Smooth muscle cell (in vitro differentiated cells): ENCODE results near the gene SCUBE1. TPM values are rescaled to one million over a fixed set of nuclear protein-coding genes. Genes with fewer than 3 reads are reported as not detected.

Experiments used
- DNase-seq: peaks from one replicate; lab custom pipeline; 2025; ENCODE audit not compliant: unreplicated experiment; lab: John Stamatoyannopoulos, UW
- H2AFZ ChIP-seq: fragments of 200-600 bp; sonication (generic); 2 replicates; pipeline ENCODE4 v1.6.0; 2016; ENCODE audit warnings: antibody characterized with exemption, low read depth, mild to moderate bottlenecking
- H3F3A ChIP-seq: fragments of 200-600 bp; sonication (generic); 2 replicates; pipeline ENCODE4 v1.6.0; 2017; ENCODE audit warnings: antibody characterized with exemption, low read depth
- H3K27ac ChIP-seq: fragments of 200-600 bp; sonication (generic); 2 replicates; pipeline ENCODE4 v1.5.1; 2016; ENCODE audit warnings: low read depth, mild to moderate bottlenecking
- H3K27me3 ChIP-seq: fragments of 200-600 bp; sonication (generic); 2 replicates; pipeline ENCODE4 v1.6.1; 2016; ENCODE audit warnings: low read depth, mild to moderate bottlenecking
- H3K36me3 ChIP-seq: fragments of 200-600 bp; sonication (generic); 2 replicates; pipeline ENCODE4 v1.5.1; 2016; ENCODE audit warnings: low read depth
- H3K4me1 ChIP-seq: fragments of 200-600 bp; sonication (generic); 2 replicates; pipeline ENCODE4 v1.5.1; 2016; ENCODE audit warnings: low read depth
- H3K4me2 ChIP-seq: fragments of 200-600 bp; sonication (generic); 2 replicates; pipeline ENCODE4 v1.6.0; 2016; ENCODE audit warnings: mild to moderate bottlenecking
- H3K4me3 ChIP-seq: fragments of 200-600 bp; sonication (generic); 2 replicates; pipeline ENCODE4 v1.5.1; 2016; ENCODE audit warnings: mild to moderate bottlenecking
- H3K79me2 ChIP-seq: fragments of 200-600 bp; sonication (generic); 2 replicates; pipeline ENCODE4 v1.6.0; 2016; ENCODE audit warnings: low read depth, mild to moderate bottlenecking
- H3K9ac ChIP-seq: fragments of 200-600 bp; sonication (generic); 2 replicates; pipeline ENCODE4 v1.6.0; 2016; ENCODE audit warnings: low read depth
- H3K9me3 ChIP-seq: fragments of 200-600 bp; sonication (generic); replicated peaks from 2 replicates; pipeline ENCODE4 v1.5.1; 2016; ENCODE audit warnings: low read depth
- H4K20me1 ChIP-seq: fragments of 200-600 bp; sonication (generic); 2 replicates; pipeline ENCODE4 v1.6.0; 2016; ENCODE audit warnings: low read depth
- WGBS: methylation state at CpG from one replicate; pipeline ENCODE4 v1.1.7; 2016; ENCODE audit warnings: low lambda C conversion rate; 5-methylcytosine and 5-hydroxymethylcytosine counted together
- polyA plus RNA-seq: library from polyadenylated mRNA; unstranded; fragments of >200 nt; fragmentation: Nextera tagmentation; extraction: Ambion mirVana; gene quantifications from 2 replicates; pipeline ENCODE4 v1.2.1, GENCODE V29; 2016
- total RNA-seq: library from RNA; depleted of rRNA; stranded (reverse); fragments of >200 nt; gene quantifications from 2 replicates; pipeline ENCODE4 v1.2.3, GENCODE V29; 2014
- TF ChIP-seq, protein P1 (sequence below): fragments of 200-600 bp; sonication (generic); IDR thresholded peaks from 2 replicates; pipeline ENCODE4 v1.5.1; 2017; ENCODE audit warnings: borderline replicate concordance, mild to moderate bottlenecking, antibody characterized with exemption; ENCODE audit not compliant: insufficient read depth, poor library complexity, severe bottlenecking

The SCUBE1 gene
- total and polyA plus RNA-seq, 2 experiments from 2014 or later, result 13.4 to 16.3 TPM

DNA sequence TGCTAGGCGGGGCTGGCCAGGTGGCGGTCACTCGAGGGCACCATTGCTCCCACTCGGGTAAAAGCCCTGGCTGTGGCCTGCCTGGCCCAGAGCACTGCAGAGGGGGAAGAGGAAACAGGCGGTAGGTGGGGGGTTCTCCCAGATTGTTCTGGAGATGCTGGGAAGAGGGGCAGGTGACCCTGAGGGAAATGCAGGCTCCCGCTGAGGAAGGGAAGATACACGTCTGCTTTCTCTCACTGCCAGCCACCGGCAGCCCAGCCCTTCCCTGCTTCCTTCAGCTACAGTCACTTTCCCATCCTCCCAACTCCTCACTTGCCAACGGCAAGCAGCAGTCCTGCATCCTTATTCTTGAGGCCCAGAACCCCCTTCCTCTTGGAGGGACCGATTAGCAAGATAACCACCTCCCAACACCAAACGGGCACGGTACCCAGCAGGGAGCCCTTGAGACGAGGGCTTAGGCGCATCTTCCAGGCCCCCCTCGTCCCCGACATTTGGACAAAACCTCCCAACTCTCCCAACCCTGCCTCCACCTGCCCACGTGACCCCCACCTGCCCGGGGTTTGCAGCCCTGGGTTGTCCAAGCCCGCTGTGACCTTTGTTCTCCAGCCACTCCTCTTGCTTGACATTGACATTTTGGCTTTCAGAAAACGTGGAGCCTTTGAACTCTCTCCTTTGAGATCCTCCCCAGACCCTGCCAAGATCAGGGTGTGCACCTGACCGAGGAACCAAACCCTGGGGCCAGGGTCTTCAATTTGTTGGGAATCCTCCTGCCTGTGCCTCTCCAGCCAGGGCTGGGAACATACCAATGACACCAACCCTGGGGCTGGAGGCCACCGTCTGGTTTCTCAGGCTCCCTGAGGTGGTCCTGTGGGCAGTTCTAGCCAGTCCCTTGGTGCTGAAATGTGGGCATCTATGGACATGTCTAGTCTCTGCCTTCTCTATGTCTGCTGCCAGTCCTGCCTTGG, 107.4 kb downstream of the SCUBE1 start:
- no peaks in the 10 kb centered on the region for H3K79me2 ChIP-seq
- H3K4me2 ChIP-seq, result no peak overlapping the region
- no peaks in the 10 kb centered on the region for H3K27me3 ChIP-seq
- no peaks in the 10 kb centered on the region for H3K4me1 ChIP-seq
- H3K27ac ChIP-seq, result no peak overlapping the region
- no peaks in the 10 kb centered on the region for H4K20me1 ChIP-seq
- 80% methylated on average over 22 of the region's 22 CpGs for WGBS
- no peak overlapping the region for H3K9ac ChIP-seq
- TF ChIP-seq, protein P1, sequence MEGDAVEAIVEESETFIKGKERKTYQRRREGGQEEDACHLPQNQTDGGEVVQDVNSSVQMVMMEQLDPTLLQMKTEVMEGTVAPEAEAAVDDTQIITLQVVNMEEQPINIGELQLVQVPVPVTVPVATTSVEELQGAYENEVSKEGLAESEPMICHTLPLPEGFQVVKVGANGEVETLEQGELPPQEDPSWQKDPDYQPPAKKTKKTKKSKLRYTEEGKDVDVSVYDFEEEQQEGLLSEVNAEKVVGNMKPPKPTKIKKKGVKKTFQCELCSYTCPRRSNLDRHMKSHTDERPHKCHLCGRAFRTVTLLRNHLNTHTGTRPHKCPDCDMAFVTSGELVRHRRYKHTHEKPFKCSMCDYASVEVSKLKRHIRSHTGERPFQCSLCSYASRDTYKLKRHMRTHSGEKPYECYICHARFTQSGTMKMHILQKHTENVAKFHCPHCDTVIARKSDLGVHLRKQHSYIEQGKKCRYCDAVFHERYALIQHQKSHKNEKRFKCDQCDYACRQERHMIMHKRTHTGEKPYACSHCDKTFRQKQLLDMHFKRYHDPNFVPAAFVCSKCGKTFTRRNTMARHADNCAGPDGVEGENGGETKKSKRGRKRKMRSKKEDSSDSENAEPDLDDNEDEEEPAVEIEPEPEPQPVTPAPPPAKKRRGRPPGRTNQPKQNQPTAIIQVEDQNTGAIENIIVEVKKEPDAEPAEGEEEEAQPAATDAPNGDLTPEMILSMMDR, result no peak
- no peak overlapping the region for H3K4me3 ChIP-seq
- H2AFZ ChIP-seq, result no peak overlapping the region
- no peaks in the 10 kb centered on the region for H3F3A ChIP-seq
- H3K9me3 ChIP-seq, result no peaks in the 10 kb centered on the region
- DNase-seq, result no peak
- no peaks in the 10 kb centered on the region for H3K36me3 ChIP-seq

DNA sequence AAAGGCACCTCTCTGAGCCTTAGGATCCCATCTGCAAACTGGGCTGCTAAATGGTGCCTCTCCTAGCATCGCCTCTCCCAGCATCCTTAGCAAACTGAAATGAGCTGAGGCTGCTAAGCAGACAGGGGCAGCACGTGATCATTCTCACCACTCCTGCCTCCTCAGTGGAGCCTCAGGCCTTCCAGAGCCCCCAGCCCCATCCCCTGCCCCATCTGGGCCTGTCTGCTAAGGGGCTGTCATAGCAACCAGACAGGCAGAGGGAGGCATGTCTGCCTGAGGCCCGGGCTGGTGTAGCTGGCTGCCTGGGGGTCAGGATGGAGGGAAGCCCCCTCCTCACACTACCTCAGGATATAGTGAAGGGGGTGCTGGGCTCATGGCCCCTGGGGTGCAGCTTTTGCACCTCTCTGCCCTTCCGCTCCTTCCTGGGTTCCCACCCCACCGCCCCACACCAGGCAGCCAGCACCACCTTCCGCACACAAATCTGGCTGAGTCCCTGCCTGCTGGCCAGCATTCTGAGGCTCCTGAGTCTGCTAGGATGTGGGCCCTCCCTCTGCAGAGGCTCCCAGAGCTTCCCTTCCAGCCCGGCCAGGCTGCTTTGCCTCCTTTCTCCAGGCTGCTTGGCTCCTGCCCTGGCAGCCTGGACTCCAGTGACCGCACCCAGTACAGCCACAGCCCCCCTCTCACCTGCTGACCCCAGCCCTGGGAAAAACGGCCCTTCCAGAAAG, 108.7 kb downstream of the SCUBE1 start:
- no peaks in the 10 kb centered on the region for H4K20me1 ChIP-seq
- TF ChIP-seq, protein P1, result no peak
- H3K4me1 ChIP-seq, result no peaks in the 10 kb centered on the region
- H3K4me3 ChIP-seq, result no peak overlapping the region
- no peak overlapping the region for H3K27ac ChIP-seq
- no peaks in the 10 kb centered on the region for H3K9me3 ChIP-seq
- no peak overlapping the region for H3K9ac ChIP-seq
- no peak overlapping the region for H2AFZ ChIP-seq
- DNase-seq, result no peak
- H3F3A ChIP-seq, result no peaks in the 10 kb centered on the region
- H3K27me3 ChIP-seq, result no peaks in the 10 kb centered on the region
- 96% methylated on average over 9 of the region's 9 CpGs for WGBS
- H3K79me2 ChIP-seq, result no peaks in the 10 kb centered on the region
- no peak overlapping the region for H3K4me2 ChIP-seq
- H3K36me3 ChIP-seq, result no peaks in the 10 kb centered on the region

DNA sequence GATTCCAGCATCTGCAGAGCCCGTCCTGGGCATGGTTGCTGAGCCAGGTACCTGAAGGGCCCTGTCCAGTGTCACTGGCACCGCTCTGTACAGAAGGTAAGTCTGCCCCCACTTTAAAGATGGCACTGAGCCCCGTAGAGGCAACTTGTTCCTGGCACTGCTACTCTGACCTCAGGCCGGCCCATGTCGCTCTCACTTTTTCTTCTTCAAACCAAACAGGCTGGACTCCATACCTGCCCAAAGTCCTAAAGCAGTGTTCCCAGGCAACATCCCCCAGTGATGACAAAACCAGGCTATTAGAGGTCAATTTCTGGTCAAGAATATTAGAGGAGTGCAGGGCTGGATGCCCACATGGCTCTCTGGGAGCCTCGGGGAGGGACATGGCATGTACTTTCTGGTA, 109.6 kb downstream of the SCUBE1 start:
- no peak overlapping the region for H3K4me3 ChIP-seq
- H3K36me3 ChIP-seq, result no peaks in the 10 kb centered on the region
- H3K79me2 ChIP-seq, result no peaks in the 10 kb centered on the region
- H3K27ac ChIP-seq, result no peak overlapping the region
- no peaks in the 10 kb centered on the region for H4K20me1 ChIP-seq
- TF ChIP-seq, protein P1, result no peak
- H3K9ac ChIP-seq, result no peak overlapping the region
- H3K9me3 ChIP-seq, result no peaks in the 10 kb centered on the region
- H2AFZ ChIP-seq, result no peak overlapping the region
- H3K4me2 ChIP-seq, result no peak overlapping the region
- H3K27me3 ChIP-seq, result no peaks in the 10 kb centered on the region
- WGBS, result 95% methylated on average over 6 of the region's 6 CpGs
- H3F3A ChIP-seq, result no peaks in the 10 kb centered on the region
- no peak for DNase-seq
- no peaks in the 10 kb centered on the region for H3K4me1 ChIP-seq
